Right atrium auricular region (tissue), 2 donors: ENCODE measurements around the gene C1QTNF8. TPM values are rescaled to one million over a fixed set of nuclear protein-coding genes. Genes with fewer than 3 reads are reported as not detected.
A peak's percentile ranks its signal among the peaks of the same experiment; 100 is the strongest.

Source experiments
- DNase-seq: peaks from one replicate; pipeline ENCODE4 v3.0.0-alpha.2; 2019; ENCODE audit warnings: low spot score
- H3K27ac ChIP-seq, 2 donors: fragments of 200-600 bp; sonication (generic); 1 replicate in 1 of 2; 2 replicates in 1 of 2; pipeline ENCODE4 v1.5.1; 2016 to 2019
- H3K27me3 ChIP-seq, 2 donors: fragments of 200-600 bp; sonication (generic); one replicate each; pipeline versions ENCODE4 v1.5.1 to v1.6.0; 2017 to 2019
- H3K36me3 ChIP-seq: fragments of 200-600 bp; sonication (generic); one replicate; pipeline ENCODE4 v1.5.1; 2016
- H3K4me1 ChIP-seq, 2 donors: fragments of 200-600 bp; sonication (generic); one replicate each; pipeline versions ENCODE4 v1.5.1 to v1.6.0; 2017 to 2019
- H3K4me3 ChIP-seq, 2 donors: fragments of 200-600 bp; sonication (generic); 1 replicate in 1 of 2; 2 replicates in 1 of 2; pipeline ENCODE4 v1.5.1; 2017 to 2019; ENCODE audit warnings: mild to moderate bottlenecking in 1 of 2, moderate library complexity in 1 of 2
- H3K9me3 ChIP-seq, 2 donors: fragments of 200-600 bp; sonication (generic); one replicate each; pipeline ENCODE4 v1.5.1; 2019
- CTCF ChIP-seq, 2 donors: fragments of 200-600 bp; sonication (generic); IDR thresholded peaks; one replicate each; pipeline ENCODE4 v1.5.1; 2019; ENCODE audit warnings: antibody characterized with exemption in 2 of 2
- total RNA-seq, 2 donors: library from RNA; depleted of rRNA; stranded (reverse); fragments of >200 nt; gene quantifications; one replicate each; pipeline ENCODE4 v1.1.0, GENCODE V29; 2016

The C1QTNF8 gene
- total RNA-seq, 2 donors from 2014 or later: not detected

GRCh38 chr16:1107141-1107540 lies 11.1 kb upstream of the C1QTNF8 start:
- Histone ChIP-seq H3K27ac (no peak overlapping the region), H3K36me3 (no peaks in the 10 kb centered on the region), H3K27me3 (peaks cover 3 to 7% of the 10 kb centered on the region in 2 donors), H3K4me3 (no peak overlapping the region), H3K9me3 (no peaks in the 10 kb centered on the region), H3K4me1 (peaks cover 0 to 8% of the 10 kb centered on the region in 2 donors)
- TF ChIP-seq CTCF (IDR thresholded peaks at IDR 0.05): no peak
- DNase-seq: no peak

GRCh38 chr16:1106659-1107058 lies 10.6 kb upstream of the C1QTNF8 start:
- Histone ChIP-seq H3K4me3 (no peak overlapping the region), H3K4me1 (peaks cover 0 to 8% of the 10 kb centered on the region in 2 donors), H3K27me3 (peaks cover 3 to 7% of the 10 kb centered on the region in 2 donors), H3K36me3 (no peaks in the 10 kb centered on the region), H3K27ac (no peak overlapping the region), H3K9me3 (no peaks in the 10 kb centered on the region)
- no peak for DNase-seq
- peak in 1 of 2 donors; percentile 30 for TF ChIP-seq CTCF (IDR thresholded peaks at IDR 0.05)

GRCh38 chr16:1105888-1106620 lies 10.0 kb upstream of the C1QTNF8 start:
- no peaks in the 10 kb centered on the region for H3K36me3 ChIP-seq
- no peak overlapping the region for H3K27ac ChIP-seq
- peak; percentile 63 to 91 for TF ChIP-seq CTCF (IDR thresholded peaks at IDR 0.05)
- H3K4me3 ChIP-seq: no peak overlapping the region
- H3K9me3 ChIP-seq: no peaks in the 10 kb centered on the region
- peaks cover 0 to 8% of the 10 kb centered on the region in 2 donors for H3K4me1 ChIP-seq
- DNase-seq: no peak
- peaks cover 3 to 7% of the 10 kb centered on the region in 2 donors for H3K27me3 ChIP-seq

- DNase-seq: no peak
- no peak overlapping the region for H3K4me3 ChIP-seq
- TF ChIP-seq CTCF (IDR thresholded peaks at IDR 0.05): no peak
- H3K9me3 ChIP-seq: no peaks in the 10 kb centered on the region
- H3K27ac ChIP-seq: no peak overlapping the region
- peaks cover 3 to 7% of the 10 kb centered on the region in 2 donors for H3K27me3 ChIP-seq
- peaks cover 0 to 14% of the 10 kb centered on the region in 2 donors for H3K4me1 ChIP-seq
- no peaks in the 10 kb centered on the region for H3K36me3 ChIP-seq
Measured at GRCh38 chr16:1103636-1103980, 7.6 kb upstream of the C1QTNF8 start.

- Histone ChIP-seq H3K4me3 (peak overlapping the region in 1 of 2 donors; percentile 28), H3K9me3 (no peaks in the 10 kb centered on the region), H3K27me3 (peaks cover 3 to 7% of the 10 kb centered on the region in 2 donors), H3K27ac (no peak overlapping the region), H3K36me3 (no peaks in the 10 kb centered on the region), H3K4me1 (peaks cover 0 to 20% of the 10 kb centered on the region in 2 donors)
- peak; percentile 59 for DNase-seq
- TF ChIP-seq CTCF (IDR thresholded peaks at IDR 0.05): peak; percentile 58 to 82
Measured at GRCh38 chr16:1102921-1103635, 7.0 kb upstream of the C1QTNF8 start.
